Upper lobe of left lung (tissue), 4 donors: Measurements from ENCODE around the gene KLC3.

ENCODE experiments used
- CTCF ChIP-seq, 6 experiments: fragments of 450-650 bp in 4 of 6; fragments of 200-600 bp in 2 of 6; sonication (generic) in 2 of 6; IDR thresholded peaks; one replicate each; pipeline ENCODE4 v1.5.1; 2016 to 2019; ENCODE audit warnings: antibody characterized with exemption in 6 of 6
- POLR2A ChIP-seq, 4 donors: fragments of 450-650 bp; IDR thresholded peaks; one replicate each; pipeline ENCODE4 v1.5.1; 2016 to 2017; ENCODE audit warnings: antibody characterized with exemption in 4 of 4, mild to moderate bottlenecking in 2 of 4

GRCh38 chr19:45322744-45323281 is 17.7 kb upstream of the KLC3 start, which contains the start of gene CKM:
- TF ChIP-seq POLR2A (IDR thresholded peaks at IDR 0.05) (no peak), CTCF (IDR thresholded peaks at IDR 0.05) (no peak)
